H1 (cell line): ENCODE data around the gene EXO1. TPM values are rescaled to one million over a fixed set of nuclear protein-coding genes. Genes with fewer than 3 reads are reported as not detected.

Source experiments
- CTCF ChIA-PET: fragments of 300-600 bp; sonication (Branson Sonifier 250); formaldehyde crosslinking; loops from one replicate; lab custom pipeline; 2021; ENCODE audit not compliant: partially characterized antibody; lab: Charles Lee
- POLR2A ChIA-PET: fragments of 300-600 bp; sonication (Branson Sonifier 250); formaldehyde crosslinking; loops from one replicate; lab custom pipeline; 2021; ENCODE audit warnings: inconsistent platforms; ENCODE audit not compliant: partially characterized antibody; lab: Charles Lee
- DNase-seq, 2 experiments: peaks; one replicate each; pipeline versions ENCODE4 v3.0.0 to v3.0.0-alpha.2; 2010 to 2022; ENCODE audit warnings: low spot score in 2 of 2, low read depth in 1 of 2, mixed read lengths in 1 of 2
- FAIRE-seq: peaks from 2 replicates; lab custom pipeline; 2011; peaks lifted over from hg19 to GRCh38; lab: Jason Lieb, UNC
- H2AFZ ChIP-seq: 2 replicates; pipeline ENCODE4 v1.8.1; 2012; ENCODE audit warnings: low read length, inconsistent platforms
- H2AK5ac ChIP-seq: 2 replicates; pipeline ENCODE4 v1.6.1; 2013; ENCODE audit warnings: low read depth, low read length
- H2BK120ac ChIP-seq: replicated peaks from 2 replicates; pipeline ENCODE3; 2013; ENCODE audit warnings: low read depth, low read length, inconsistent platforms
- H2BK12ac ChIP-seq: 2 replicates; pipeline ENCODE4 v1.6.1; 2013; ENCODE audit warnings: low read depth, low read length
- H2BK15ac ChIP-seq: 2 replicates; pipeline ENCODE4 v1.6.1; 2013; ENCODE audit warnings: low read length
- H2BK20ac ChIP-seq: 2 replicates; pipeline ENCODE4 v1.6.1; 2013; ENCODE audit warnings: low read length
- H2BK5ac ChIP-seq: 2 replicates; pipeline ENCODE4 v1.6.1; 2013; ENCODE audit warnings: low read depth, low read length
- H3K14ac ChIP-seq: 2 replicates; pipeline ENCODE4 v1.6.1; 2013; ENCODE audit warnings: inconsistent platforms; ENCODE audit not compliant: insufficient read length
- H3K18ac ChIP-seq: 2 replicates; pipeline ENCODE4 v1.6.1; 2013; ENCODE audit warnings: low read length; ENCODE audit errors: extremely low read depth
- H3K23ac ChIP-seq: 2 replicates; pipeline ENCODE4 v1.6.1; 2013; ENCODE audit warnings: inconsistent platforms; ENCODE audit not compliant: insufficient read length
- H3K23me2 ChIP-seq: 2 replicates; pipeline ENCODE4 v1.6.1; 2013; ENCODE audit warnings: low read depth, low read length
- H3K27ac ChIP-seq: 2 replicates; pipeline ENCODE4 v1.6.1; 2011; ENCODE audit warnings: low read depth, low read length, inconsistent platforms
- H3K27me3 ChIP-seq, 4 experiments: replicated peaks in 1 of 4; 1 replicate in 1 of 4; 2 replicates in 3 of 4; pipeline versions ENCODE4 v1.6.1 to v1.8.1; 2011 to 2013; ENCODE audit warnings: low read length in 3 of 4, mild to moderate bottlenecking in 3 of 4, inconsistent platforms in 2 of 4, mixed read lengths in 2 of 4, moderate library complexity in 1 of 4; ENCODE audit not compliant: control insufficient read depth in 3 of 4, insufficient read depth in 3 of 4; ENCODE audit errors: extremely low read depth in 1 of 4
- H3K36me3 ChIP-seq, 4 experiments: 2 replicates each; pipeline versions ENCODE4 v1.6.1 to v1.8.1; 2011 to 2013; ENCODE audit warnings: mild to moderate bottlenecking in 4 of 4, low read length in 3 of 4, moderate library complexity in 2 of 4, control low read depth in 1 of 4, inconsistent platforms in 1 of 4; ENCODE audit not compliant: insufficient read depth in 4 of 4, control insufficient read depth in 2 of 4
- H3K4ac ChIP-seq: replicated peaks from 2 replicates; pipeline ENCODE3; 2013; ENCODE audit warnings: low read length, low read depth, mixed read lengths, inconsistent platforms; ENCODE audit not compliant: insufficient read length
- H3K4me1 ChIP-seq, 4 experiments: replicated peaks in 1 of 4; 1 replicate in 1 of 4; 2 replicates in 3 of 4; pipeline versions ENCODE4 v1.6.1 to v1.8.1; 2011 to 2013; ENCODE audit warnings: low read length in 3 of 4, inconsistent platforms in 2 of 4, mixed read lengths in 1 of 4; ENCODE audit not compliant: insufficient read depth in 4 of 4, control insufficient read depth in 3 of 4
- H3K4me2 ChIP-seq, 2 experiments: 2 replicates each; pipeline versions ENCODE4 v1.6.1 to v1.8.1; 2011 to 2013; ENCODE audit warnings: low read depth in 2 of 2, low read length in 2 of 2, control low read depth in 1 of 2, inconsistent platforms in 1 of 2, mild to moderate bottlenecking in 1 of 2; ENCODE audit not compliant: insufficient read depth in 1 of 2
- H3K4me3 ChIP-seq, 4 experiments: fragments of 200-600, 300-600 bp in 1 of 4; sonication (generic), shearing (Covaris generic), sonication (Bioruptor Twin) in 1 of 4; 2 replicates each; pipeline versions ENCODE4 v1.5.1 to v1.8.1; 2011 to 2016; ENCODE audit warnings: low read length in 4 of 4, low read depth in 3 of 4, control low read depth in 2 of 4, inconsistent platforms in 2 of 4, mild to moderate bottlenecking in 2 of 4, mixed read lengths in 1 of 4, moderate library complexity in 1 of 4; ENCODE audit not compliant: insufficient read depth in 2 of 4; ENCODE audit errors: extremely low read depth in 1 of 4
- H3K56ac ChIP-seq: replicated peaks from 2 replicates; pipeline ENCODE3; 2013; ENCODE audit warnings: low read depth, mild to moderate bottlenecking, mixed read lengths, low read length, inconsistent platforms; ENCODE audit not compliant: insufficient read length
- H3K79me1 ChIP-seq: 2 replicates; pipeline ENCODE4 v1.6.1; 2013; ENCODE audit warnings: low read depth, low read length, control low read depth
- H3K79me2 ChIP-seq, 2 experiments: 2 replicates each; pipeline versions ENCODE4 v1.6.1 to v1.8.1; 2012 to 2013; ENCODE audit warnings: low read length in 2 of 2, mild to moderate bottlenecking in 2 of 2, inconsistent platforms in 1 of 2; ENCODE audit not compliant: insufficient read depth in 2 of 2, control insufficient read depth in 1 of 2
- H3K9ac ChIP-seq, 4 experiments: replicated peaks in 1 of 4; 1 replicate in 1 of 4; 2 replicates in 3 of 4; pipeline versions ENCODE4 v1.6.1 to v1.8.1; 2011 to 2013; ENCODE audit warnings: low read depth in 3 of 4, low read length in 3 of 4, control low read depth in 2 of 4, mild to moderate bottlenecking in 2 of 4, moderate library complexity in 2 of 4, inconsistent platforms in 1 of 4; ENCODE audit errors: extremely low read depth in 1 of 4
- H3K9me3 ChIP-seq, 2 experiments: 2 replicates each; pipeline versions ENCODE4 v1.6.1 to v1.8.1; 2012 to 2013; ENCODE audit warnings: mild to moderate bottlenecking in 2 of 2, moderate library complexity in 2 of 2, control low read depth in 1 of 2, inconsistent platforms in 1 of 2, low read depth in 1 of 2, low read length in 1 of 2, mixed read lengths in 1 of 2; ENCODE audit not compliant: insufficient read depth in 2 of 2
- H4K20me1 ChIP-seq, 2 experiments: replicated peaks in 1 of 2; 2 replicates each; pipeline versions ENCODE3 to v1.8.1; 2011 to 2013; ENCODE audit warnings: inconsistent platforms in 2 of 2, low read length in 2 of 2, mild to moderate bottlenecking in 1 of 2; ENCODE audit not compliant: insufficient read depth in 2 of 2, control insufficient read depth in 1 of 2
- H4K5ac ChIP-seq: 2 replicates; pipeline ENCODE4 v1.6.1; 2013; ENCODE audit warnings: low read length, low read depth, mixed read lengths, inconsistent platforms; ENCODE audit not compliant: insufficient read length
- H4K8ac ChIP-seq: 2 replicates; pipeline ENCODE4 v1.8.0; 2013; ENCODE audit warnings: mild to moderate bottlenecking, moderate library complexity, low read length, inconsistent platforms; ENCODE audit not compliant: insufficient read depth; ENCODE audit errors: extremely low read depth
- H4K91ac ChIP-seq: replicated peaks from 2 replicates; pipeline ENCODE3; 2013; ENCODE audit warnings: low read length, mixed read lengths, inconsistent platforms; ENCODE audit not compliant: insufficient read length
- CBX5 ChIP-seq: fragments of 300-800, 300-1000 bp; sonication (generic); IDR thresholded peaks from 2 replicates; pipeline ENCODE4 v1.7.1; 2016; ENCODE audit warnings: antibody characterized with exemption, low read length, low read depth
- CREB1 ChIP-seq: IDR thresholded peaks from 2 replicates; pipeline ENCODE4 v1.6.1; 2012; ENCODE audit warnings: inconsistent platforms
- EGR1 ChIP-seq: IDR thresholded peaks from 2 replicates; pipeline ENCODE4 v1.6.1; 2011; ENCODE audit warnings: low read depth, low read length, borderline replicate concordance
- GTF2F1 ChIP-seq: IDR thresholded peaks from 2 replicates; pipeline ENCODE4 v1.6.1; 2012; ENCODE audit warnings: low read depth, low read length, improper control_type of control experiment, borderline replicate concordance
- JUND ChIP-seq: IDR thresholded peaks from 2 replicates; pipeline ENCODE4 v1.6.1; 2011; ENCODE audit warnings: mild to moderate bottlenecking, improper control_type of control experiment, low read length
- KDM4A ChIP-seq: IDR thresholded peaks from one replicate; pipeline ENCODE4 v1.7.1; 2012; ENCODE audit warnings: low read depth, mild to moderate bottlenecking, moderate library complexity, low read length, inconsistent platforms; ENCODE audit not compliant: severe bottlenecking
- SP1 ChIP-seq: IDR thresholded peaks from 2 replicates; pipeline ENCODE4 v1.6.1; 2011; ENCODE audit warnings: low read depth, low read length
- SP4 ChIP-seq: IDR thresholded peaks from 2 replicates; pipeline ENCODE4 v1.6.1; 2012; ENCODE audit warnings: low read length, inconsistent platforms
- SRF ChIP-seq: IDR thresholded peaks from 2 replicates; pipeline ENCODE4 v1.6.1; 2011; ENCODE audit warnings: mild to moderate bottlenecking, low read depth, low read length, moderate library complexity
- YY1 ChIP-seq: IDR thresholded peaks from 2 replicates; pipeline ENCODE4 v1.6.1; 2011; ENCODE audit warnings: low read depth, mild to moderate bottlenecking, low read length
- ZNF274 ChIP-seq: IDR thresholded peaks from 2 replicates; pipeline ENCODE4 v1.7.0; 2012; ENCODE audit warnings: low read length, borderline replicate concordance; ENCODE audit errors: extremely low read depth
- WGBS, 2 experiments: shearing (Covaris generic) in 1 of 2; methylation state at CpG; one replicate each; pipeline versions ENCODE4 v1.1.6 to v1.1.7; 2013 to 2015; ENCODE audit warnings: low lambda C conversion rate in 2 of 2, mixed read lengths in 2 of 2, inconsistent platforms in 1 of 2, low coverage in 1 of 2, missing lambda C conversion rate in 1 of 2; ENCODE audit not compliant: insufficient replicate concordance in 2 of 2, insufficient coverage in 1 of 2, insufficient read length in 1 of 2; ENCODE audit errors: extremely low coverage in 1 of 2, missing lambda C conversion rate in 1 of 2; 5-methylcytosine and 5-hydroxymethylcytosine counted together
- polyA plus RNA-seq, 7 experiments: library from polyadenylated mRNA; depleted of rRNA in 3 of 7; stranded (reverse) in 5 of 7; unstranded in 2 of 7; fragments of >200 nt in 5 of 7; fragments of 200-250 nt in 2 of 7; gene quantifications; 1 replicate in 5 of 7; 2 replicates in 1 of 7; 4 replicates in 1 of 7; pipeline versions ENCODE4 v1.2.1 to v1.2.3, GENCODE V29; 2011 to 2013; ENCODE audit warnings: missing spikeins in 2 of 7, mixed read lengths in 2 of 7
- total RNA-seq: library from RNA; stranded (reverse); fragmentation: NEBNext Ultra II Directional; extraction: Animal tissue kit (Norgen Biotek cat#: 25700); gene quantifications from 2 replicates; pipeline ENCODE4 v1.2.1, GENCODE V29; 2021

EXO1 gene
- total and polyA plus RNA-seq, 2 of the 8 experiments (the other 6 are each of a cell fraction or from before 2014, with no cell fraction given): 9.2 to 43.0 TPM

- no peak overlapping the region for H2BK12ac ChIP-seq
- no peaks in the 10 kb centered on the region for H3K79me2 ChIP-seq
- no peak overlapping the region for H3K4ac ChIP-seq
- no peak overlapping the region for H4K5ac ChIP-seq
- FAIRE-seq (no peak), DNase-seq (no peak)
- peaks cover 2% of the 10 kb centered on the region; the same call in 1 of the 2 replicates for H3K23me2 ChIP-seq
- H2BK20ac ChIP-seq: no peak overlapping the region
- POLR2A ChIA-PET: no interaction called here
- no peaks in the 10 kb centered on the region for H3K27me3 ChIP-seq
- no peak overlapping the region for H3K4me3 ChIP-seq
- H3K4me2 ChIP-seq: no peak overlapping the region
- H3K23ac ChIP-seq: no peak overlapping the region
- CTCF ChIA-PET: interaction anchor here (1.3 kb wide), 1 partner anchor 206 kb away, joined by 3 read pairs; no protein-coding TSS in a partner anchor
- H3K36me3 ChIP-seq: no peaks in the 10 kb centered on the region
- H3K9ac ChIP-seq: no peak overlapping the region
- no peak overlapping the region for H2BK5ac ChIP-seq
- no peaks in the 10 kb centered on the region for H3K4me1 ChIP-seq
- no peak overlapping the region for H4K8ac ChIP-seq
- no peak overlapping the region for H3K18ac ChIP-seq
- H3K14ac ChIP-seq: no peak overlapping the region
- no peaks in the 10 kb centered on the region for H3K9me3 ChIP-seq
- H2BK120ac ChIP-seq: no peak overlapping the region
- no peak overlapping the region for H2AK5ac ChIP-seq
- H3K56ac ChIP-seq: no peak overlapping the region
- no peak overlapping the region for H2AFZ ChIP-seq
- H3K27ac ChIP-seq: no peak overlapping the region
- no peaks in the 10 kb centered on the region for H3K79me1 ChIP-seq
- no peak overlapping the region for H2BK15ac ChIP-seq
- WGBS, 2 experiments: 74% methylated on average over 3 of the region's 3 CpGs; no CpG with 5 or more reads in 1 of the 2 experiments
- no peak overlapping the region for H4K91ac ChIP-seq
- no peaks in the 10 kb centered on the region for H4K20me1 ChIP-seq
- TF ChIP-seq SP1 (no peak), JUND (no peak), GTF2F1 (no peak), CREB1 (no peak), KDM4A (no peak), EGR1 (no peak), SP4 (no peak), CBX5 (no peak), SRF (no peak), YY1 (no peak), ZNF274 (no peak)
Observed at GRCh38 chr1:241817956-241818612, 29.9 kb upstream of the EXO1 start.
